Astrocyte (in vitro differentiated cells and primary cell): ENCODE measurements around the gene MPO. TPM values are rescaled to one million over a fixed set of nuclear protein-coding genes. Genes with fewer than 3 reads are reported as not detected.

ENCODE experiments used
- DNase-seq: peaks from one replicate; pipeline ENCODE4 v3.0.0-alpha.2; 2010; ENCODE audit warnings: low read depth
- FAIRE-seq: peaks from 2 replicates; lab custom pipeline; 2011; peaks lifted over from hg19 to GRCh38; lab: Jason Lieb, UNC
- H2AFZ ChIP-seq: 2 replicates; pipeline ENCODE4 v1.6.0; 2012; ENCODE audit warnings: low read depth, low read length, inconsistent platforms
- H3K27ac ChIP-seq: 2 replicates; pipeline ENCODE4 v1.5.1; 2011; ENCODE audit warnings: low read depth, low read length, inconsistent platforms
- H3K27me3 ChIP-seq: 2 replicates; pipeline ENCODE4 v1.6.0; 2011; ENCODE audit warnings: low read length, inconsistent platforms; ENCODE audit not compliant: insufficient read depth
- H3K36me3 ChIP-seq: 2 replicates; pipeline ENCODE4 v1.5.1; 2011; ENCODE audit warnings: low read length, inconsistent platforms; ENCODE audit not compliant: insufficient read depth
- H3K4me1 ChIP-seq: 2 replicates; pipeline ENCODE4 v1.5.1; 2011; ENCODE audit warnings: low read length, inconsistent platforms; ENCODE audit not compliant: insufficient read depth
- H3K4me2 ChIP-seq: 2 replicates; pipeline ENCODE4 v1.6.0; 2012; ENCODE audit warnings: low read length, inconsistent platforms
- H3K4me3 ChIP-seq: 2 replicates; pipeline ENCODE4 v1.5.1; 2011; ENCODE audit warnings: low read depth, mild to moderate bottlenecking, low read length, inconsistent platforms; ENCODE audit not compliant: insufficient read depth
- H3K79me2 ChIP-seq: 2 replicates; pipeline ENCODE4 v1.6.0; 2012; ENCODE audit warnings: mild to moderate bottlenecking, low read length, inconsistent platforms; ENCODE audit not compliant: insufficient read depth
- H3K9ac ChIP-seq: 2 replicates; pipeline ENCODE4 v1.6.0; 2012; ENCODE audit warnings: mild to moderate bottlenecking, low read length, inconsistent platforms
- H3K9me3 ChIP-seq: 2 replicates; pipeline ENCODE4 v1.5.1; 2012; ENCODE audit warnings: low read depth, mild to moderate bottlenecking, low read length, inconsistent platforms; ENCODE audit not compliant: insufficient read depth
- H4K20me1 ChIP-seq: 2 replicates; pipeline ENCODE4 v1.6.0; 2012; ENCODE audit warnings: low read length, inconsistent platforms; ENCODE audit not compliant: insufficient read depth
- H3K27ac Mint-ChIP-seq: one replicate; pipeline ENCODE4 v1.8.0; 2021; ENCODE audit warnings: mild to moderate bottlenecking, mixed read lengths; ENCODE audit not compliant: unreplicated experiment
- H3K27me3 Mint-ChIP-seq: one replicate; pipeline ENCODE4 v1.8.0; 2021; ENCODE audit warnings: low read depth, mixed read lengths; ENCODE audit not compliant: unreplicated experiment
- H3K36me3 Mint-ChIP-seq: one replicate; pipeline ENCODE4 v1.8.0; 2021; ENCODE audit warnings: low read depth, mixed read lengths; ENCODE audit not compliant: unreplicated experiment
- H3K4me1 Mint-ChIP-seq: one replicate; pipeline ENCODE4 v1.8.0; 2021; ENCODE audit warnings: low read depth, mixed read lengths; ENCODE audit not compliant: unreplicated experiment
- H3K4me3 Mint-ChIP-seq: one replicate; pipeline ENCODE4 v1.8.0; 2021; ENCODE audit warnings: mild to moderate bottlenecking, moderate library complexity, mixed read lengths; ENCODE audit not compliant: unreplicated experiment
- H3K9me3 Mint-ChIP-seq: one replicate; pipeline ENCODE4 v1.8.0; 2021; ENCODE audit warnings: mild to moderate bottlenecking, mixed read lengths; ENCODE audit not compliant: unreplicated experiment
- CTCF ChIP-seq: IDR thresholded peaks from 2 replicates; pipeline ENCODE4 v1.5.1; 2011; ENCODE audit warnings: low read depth, mild to moderate bottlenecking, inconsistent platforms, low read length, moderate library complexity; ENCODE audit not compliant: insufficient read depth
- EZH2 ChIP-seq: IDR thresholded peaks from 2 replicates; pipeline ENCODE4 v1.6.1; 2012; ENCODE audit warnings: mild to moderate bottlenecking, low read length, inconsistent platforms; ENCODE audit not compliant: insufficient read depth
- total RNA-seq: library from RNA; stranded (reverse); gene quantifications from 2 replicates; pipeline ENCODE4 v1.2.1, GENCODE V29; 2021

MPO gene
- total RNA-seq, 1 donor from 2014 or later: not detected

- H3K27ac Mint-ChIP-seq: peak overlapping the region; percentile 75
- no peak overlapping the region for H3K4me3 ChIP-seq
- H3K27ac ChIP-seq: peak overlapping the region; percentile 53
- peaks cover 10% of the 10 kb centered on the region for H3K27me3 ChIP-seq
- peaks cover 11% of the 10 kb centered on the region for H3K4me1 ChIP-seq
- FAIRE-seq (no peak), DNase-seq (peak; percentile 90)
- H2AFZ ChIP-seq: peak overlapping the region; percentile 58
- H3K9ac ChIP-seq: peak overlapping the region; percentile 38
- no peaks in the 10 kb centered on the region for H3K9me3 ChIP-seq
- peaks cover 20% of the 10 kb centered on the region for H3K4me1 Mint-ChIP-seq
- H3K4me2 ChIP-seq: peak overlapping the region; percentile 49
- H3K36me3 Mint-ChIP-seq: no peaks in the 10 kb centered on the region
- H3K9me3 Mint-ChIP-seq: no peaks in the 10 kb centered on the region
- TF ChIP-seq CTCF: no peak
- no peak for TF ChIP-seq EZH2
- H3K79me2 ChIP-seq: no peaks in the 10 kb centered on the region
- H3K27me3 Mint-ChIP-seq: peaks cover 16% of the 10 kb centered on the region
- no peaks in the 10 kb centered on the region for H3K36me3 ChIP-seq
- no peak overlapping the region for H3K4me3 Mint-ChIP-seq
- no peaks in the 10 kb centered on the region for H4K20me1 ChIP-seq
Measured at GRCh38 chr17:58232707-58233156, 48.0 kb downstream of the MPO start.

GRCh38 chr17:58231641-58232040 is 49.1 kb downstream of the MPO start:
- no peak for FAIRE-seq
- H3K4me3 Mint-ChIP-seq: no peak overlapping the region
- H3K79me2 ChIP-seq: no peaks in the 10 kb centered on the region
- peak; percentile 41 for DNase-seq
- H3K9me3 Mint-ChIP-seq: no peaks in the 10 kb centered on the region
- no peaks in the 10 kb centered on the region for H3K36me3 Mint-ChIP-seq
- no peak overlapping the region for H2AFZ ChIP-seq
- H3K27ac ChIP-seq: no peak overlapping the region
- no peak overlapping the region for H3K4me3 ChIP-seq
- peaks cover 20% of the 10 kb centered on the region for H3K4me1 Mint-ChIP-seq
- H4K20me1 ChIP-seq: no peaks in the 10 kb centered on the region
- H3K4me1 ChIP-seq: peaks cover 11% of the 10 kb centered on the region
- peak overlapping the region; percentile 58 for H3K27ac Mint-ChIP-seq
- no peaks in the 10 kb centered on the region for H3K36me3 ChIP-seq
- no peaks in the 10 kb centered on the region for H3K9me3 ChIP-seq
- no peak for TF ChIP-seq EZH2
- TF ChIP-seq CTCF: no peak
- peaks cover 4% of the 10 kb centered on the region for H3K27me3 ChIP-seq
- peak overlapping the region; percentile 19 for H3K4me2 ChIP-seq
- H3K9ac ChIP-seq: peak overlapping the region; percentile 38
- H3K27me3 Mint-ChIP-seq: peaks cover 7% of the 10 kb centered on the region

- Histone ChIP-seq H3K27me3 (no peaks in the 10 kb centered on the region), H3K9me3 (no peaks in the 10 kb centered on the region), H3K4me3 (no peak overlapping the region), H3K27ac (no peak overlapping the region), H3K36me3 (no peaks in the 10 kb centered on the region), H3K79me2 (no peaks in the 10 kb centered on the region), H3K4me1 (peaks cover 11% of the 10 kb centered on the region), H2AFZ (no peak overlapping the region), H3K4me2 (no peak overlapping the region), H3K9ac (no peak overlapping the region), H4K20me1 (no peaks in the 10 kb centered on the region)
- no peak for TF ChIP-seq EZH2
- no peak for TF ChIP-seq CTCF
- Mint-ChIP-seq H3K27ac (no peak overlapping the region), H3K27me3 (no peaks in the 10 kb centered on the region), H3K9me3 (no peaks in the 10 kb centered on the region), H3K4me1 (peaks cover 20% of the 10 kb centered on the region), H3K36me3 (no peaks in the 10 kb centered on the region), H3K4me3 (no peak overlapping the region)
- FAIRE-seq (no peak), DNase-seq (no peak)
Measured at GRCh38 chr17:58229881-58230280, 50.9 kb downstream of the MPO start.
